A673 (cell line): Measurements from ENCODE around the gene DHRS11. TPM values are rescaled to one million over a fixed set of nuclear protein-coding genes. Genes with fewer than 3 reads are reported as not detected.

Experiments
- BruUV-seq: library from RNA; stranded (reverse); fragments of 400-500 nt; replicated peaks from 2 replicates; lab custom pipeline; 2021; lab: Mats Ljungman, UMichigan
- CTCF ChIA-PET: fragments of 300-600 bp; sonication (Branson Sonifier 250); formaldehyde crosslinking; loops from one replicate; lab custom pipeline; 2022; ENCODE audit warnings: antibody characterized with exemption; lab: Charles Lee
- POLR2A ChIA-PET: fragments of 300-600 bp; sonication (Branson Sonifier 250); formaldehyde crosslinking; loops from one replicate; lab custom pipeline; 2022; ENCODE audit warnings: antibody characterized with exemption; ENCODE audit not compliant: low non-redundant PET; lab: Charles Lee
- DNase-seq: peaks from one replicate; pipeline ENCODE4 v3.0.0-alpha.2; 2015; ENCODE audit warnings: low spot score
- H3K27ac ChIP-seq: fragments of 200-600 bp; sonication (generic); 2 replicates; pipeline ENCODE4 v1.5.1; 2016; ENCODE audit warnings: mixed run types, low read depth, mild to moderate bottlenecking, mixed read lengths, antibody characterized with exemption, low read length; ENCODE audit not compliant: poor library complexity, severe bottlenecking
- H3K27me3 ChIP-seq: fragments of 200-600 bp; sonication (generic); replicated peaks from 2 replicates; pipeline ENCODE4 v1.6.1; 2017; ENCODE audit warnings: mixed run types, low read depth, mild to moderate bottlenecking, mixed read lengths, antibody characterized with exemption, low read length; ENCODE audit not compliant: insufficient read depth, poor library complexity
- H3K36me3 ChIP-seq: fragments of 200-600 bp; sonication (generic); 2 replicates; pipeline ENCODE4 v1.6.1; 2016; ENCODE audit warnings: mixed run types, mild to moderate bottlenecking, mixed read lengths, antibody characterized with exemption, low read length; ENCODE audit not compliant: insufficient read depth, poor library complexity, severe bottlenecking
- H3K4me1 ChIP-seq: fragments of 200-600 bp; sonication (generic); 2 replicates; pipeline ENCODE4 v1.6.1; 2017; ENCODE audit warnings: mixed run types, mild to moderate bottlenecking, mixed read lengths, antibody characterized with exemption, low read length; ENCODE audit not compliant: insufficient read depth, poor library complexity, severe bottlenecking
- H3K4me3 ChIP-seq: fragments of 200-600 bp; sonication (generic); 2 replicates; pipeline ENCODE4 v1.5.1; 2016; ENCODE audit warnings: low read depth, mixed run types, mild to moderate bottlenecking, mixed read lengths, low read length; ENCODE audit not compliant: poor library complexity, severe bottlenecking
- H3K9me3 ChIP-seq: fragments of 200-600 bp; sonication (generic); 2 replicates; pipeline ENCODE4 v1.6.1; 2016; ENCODE audit warnings: mixed run types, low read depth, mild to moderate bottlenecking, mixed read lengths, antibody characterized with exemption, low read length; ENCODE audit not compliant: poor library complexity, severe bottlenecking
- EZH2 ChIP-seq: fragments of 200-600 bp; sonication (generic); IDR thresholded peaks from 2 replicates; pipeline ENCODE4 v1.6.1; 2017; ENCODE audit warnings: borderline replicate concordance, low read depth, mild to moderate bottlenecking, mixed read lengths, antibody characterized with exemption, low read length; ENCODE audit not compliant: poor library complexity, severe bottlenecking
- intact Hi-C: fragments of 100-400 bp; cut with micrococcal nuclease; formaldehyde crosslinking; loops from one replicate; pipeline ENCODE4 v1.10.0; 2022; ENCODE audit not compliant: unreplicated experiment
- total RNA-seq: library from RNA; stranded (reverse); gene quantifications from 2 replicates; pipeline ENCODE4 v1.2.3, GENCODE V29; 2021
- TF ChIP-seq, protein P1 (sequence below): fragments of 300-800, 200-600 bp; sonication (generic); conservative IDR thresholded peaks from 2 replicates; pipeline ENCODE4 v1.5.1; 2017; ENCODE audit warnings: low read depth, mild to moderate bottlenecking, antibody characterized with exemption, low read length, moderate library complexity, mixed read lengths

Gene DHRS11
- total RNA-seq, 1 experiment from 2014 or later, result 5.3 TPM

DNA sequence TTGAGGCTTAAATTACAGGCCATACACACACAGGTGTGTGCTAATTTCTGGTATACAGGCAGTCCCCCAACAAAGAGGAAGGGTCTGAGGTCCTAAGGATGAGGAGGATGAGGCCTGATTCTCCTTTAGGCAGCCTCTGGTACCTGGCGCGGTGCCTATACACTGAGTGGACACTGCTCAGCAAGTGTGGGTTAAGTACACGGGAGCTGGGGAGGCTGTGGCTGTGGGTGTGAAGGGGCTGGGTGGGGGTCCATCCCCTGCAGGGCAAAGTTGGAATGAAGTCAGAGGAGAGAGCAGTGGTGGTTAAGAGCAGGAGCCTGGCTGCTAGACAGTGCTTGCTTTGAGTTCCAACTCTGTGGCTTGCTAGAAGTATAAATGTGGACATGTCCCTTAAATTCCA lies 20.6 kb downstream of the DHRS11 start:
- no peaks in the 10 kb centered on the region for H3K4me1 ChIP-seq
- no peaks in the 10 kb centered on the region for H3K27me3 ChIP-seq
- H3K9me3 ChIP-seq, result no peaks in the 10 kb centered on the region
- H3K36me3 ChIP-seq, result no peaks in the 10 kb centered on the region
- no peak for DNase-seq
- ChIA-PET CTCF (no interaction called here), POLR2A (no interaction called here)
- intact Hi-C loops, result no loop called here
- no peak overlapping the region for H3K27ac ChIP-seq
- H3K4me3 ChIP-seq, result no peak overlapping the region
- TF ChIP-seq EZH2, result no peak
- TF ChIP-seq, protein P1, sequence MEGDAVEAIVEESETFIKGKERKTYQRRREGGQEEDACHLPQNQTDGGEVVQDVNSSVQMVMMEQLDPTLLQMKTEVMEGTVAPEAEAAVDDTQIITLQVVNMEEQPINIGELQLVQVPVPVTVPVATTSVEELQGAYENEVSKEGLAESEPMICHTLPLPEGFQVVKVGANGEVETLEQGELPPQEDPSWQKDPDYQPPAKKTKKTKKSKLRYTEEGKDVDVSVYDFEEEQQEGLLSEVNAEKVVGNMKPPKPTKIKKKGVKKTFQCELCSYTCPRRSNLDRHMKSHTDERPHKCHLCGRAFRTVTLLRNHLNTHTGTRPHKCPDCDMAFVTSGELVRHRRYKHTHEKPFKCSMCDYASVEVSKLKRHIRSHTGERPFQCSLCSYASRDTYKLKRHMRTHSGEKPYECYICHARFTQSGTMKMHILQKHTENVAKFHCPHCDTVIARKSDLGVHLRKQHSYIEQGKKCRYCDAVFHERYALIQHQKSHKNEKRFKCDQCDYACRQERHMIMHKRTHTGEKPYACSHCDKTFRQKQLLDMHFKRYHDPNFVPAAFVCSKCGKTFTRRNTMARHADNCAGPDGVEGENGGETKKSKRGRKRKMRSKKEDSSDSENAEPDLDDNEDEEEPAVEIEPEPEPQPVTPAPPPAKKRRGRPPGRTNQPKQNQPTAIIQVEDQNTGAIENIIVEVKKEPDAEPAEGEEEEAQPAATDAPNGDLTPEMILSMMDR, result no peak
- no TSS peak for BruUV-seq

DNA sequence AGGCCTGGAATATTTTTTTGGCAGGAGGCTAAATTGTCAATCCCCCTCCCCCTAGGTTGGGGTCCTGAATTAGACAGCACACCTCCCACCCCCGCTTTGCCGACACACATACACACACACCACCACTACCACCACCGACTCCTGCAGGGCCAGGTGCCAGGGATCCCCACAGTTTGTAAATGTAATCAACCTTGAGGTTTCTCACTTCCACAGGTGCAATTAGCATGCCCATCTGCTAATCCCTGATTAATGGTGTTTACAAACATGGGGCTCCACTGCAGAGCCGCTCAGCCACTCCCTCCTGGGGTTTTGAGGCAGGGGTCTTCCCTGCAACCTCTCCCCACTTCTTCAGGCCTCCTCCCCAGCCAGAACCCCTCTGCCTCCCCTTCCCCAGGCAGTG lies 21.5 kb downstream of the DHRS11 start:
- Histone ChIP-seq H3K27ac (no peak overlapping the region), H3K27me3 (no peaks in the 10 kb centered on the region), H3K9me3 (no peaks in the 10 kb centered on the region), H3K36me3 (no peaks in the 10 kb centered on the region), H3K4me3 (no peak overlapping the region), H3K4me1 (no peaks in the 10 kb centered on the region)
- no peak for TF ChIP-seq EZH2
- TF ChIP-seq, protein P1, result no peak
- ChIA-PET CTCF (no interaction called here), POLR2A (no interaction called here)
- no TSS peak for BruUV-seq
- intact Hi-C loops, result no loop called here
- no peak for DNase-seq

DNA sequence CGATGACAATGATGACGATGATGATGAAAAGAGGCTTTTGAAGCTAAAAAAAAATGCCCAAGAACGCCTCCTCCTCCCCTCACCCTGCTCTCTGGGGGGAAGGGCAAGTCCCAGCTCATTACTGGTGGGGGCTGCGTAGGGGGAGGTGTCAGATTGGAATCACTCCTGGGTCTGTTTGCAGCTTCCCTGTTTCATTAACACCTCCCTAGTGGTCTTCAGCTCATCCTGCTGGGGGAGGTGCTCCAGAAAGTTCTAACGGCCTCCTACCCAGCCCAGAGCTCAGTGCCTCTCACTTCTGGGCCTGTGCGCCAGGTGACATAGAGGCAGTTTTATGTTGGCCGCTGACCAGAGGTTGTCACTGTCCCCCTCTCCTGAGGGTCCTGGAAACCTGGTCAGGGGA lies 22.4 kb downstream of the DHRS11 start:
- no peak overlapping the region for H3K27ac ChIP-seq
- TF ChIP-seq, protein P1, result no peak
- TF ChIP-seq EZH2, result no peak
- BruUV-seq, result no TSS peak

More for the DNA sequence above, 22.4 kb downstream of the DHRS11 start:
- H3K27me3 ChIP-seq, result no peaks in the 10 kb centered on the region
- no peak for DNase-seq
- POLR2A ChIA-PET, result no interaction called here
- CTCF ChIA-PET, result no interaction called here
- H3K4me3 ChIP-seq, result no peak overlapping the region
- intact Hi-C loops, result no loop called here
- H3K4me1 ChIP-seq, result no peaks in the 10 kb centered on the region
- no peaks in the 10 kb centered on the region for H3K36me3 ChIP-seq
- no peaks in the 10 kb centered on the region for H3K9me3 ChIP-seq
